ENCODE data around the gene NR2C2. TPM values are rescaled to one million over a fixed set of nuclear protein-coding genes. Genes with fewer than 3 reads are reported as not detected.

Gene NR2C2
- 17.1 and 31.0 TPM in 2 replicates for total RNA-seq

GRCh38 chr3:14947100-14947885, at the start of gene NR2C2:
Gene NR2C2 (plus strand): TSS chr3:14947583. CDS start chr3:15003915, 56,332 bp downstream.

GRCh38 chr3:15064835-15065549, 117.6 kb downstream of the NR2C2 start, which contains the start of gene MRPS25:
Gene MRPS25 (minus strand): TSS chr3:15065315. CDS start chr3:15065194, 121 bp downstream.

Other genes starting within 250 kb of the NR2C2 start
- under 0.01 TPM in 2 replicates for gene FGD5, start 128.6 kb upstream of the NR2C2 start, total RNA-seq
- gene MRPS25, start 117.7 kb downstream of the NR2C2 start, total RNA-seq, result 13.3 and 29.5 TPM in 2 replicates
- 35.3 and 36.6 TPM in 2 replicates for gene RBSN, start 151.6 kb downstream of the NR2C2 start, total RNA-seq